Right ventricle myocardium superior (tissue), 1 donor: ENCODE data around the gene RHNO1. TPM values are rescaled to one million over a fixed set of nuclear protein-coding genes. Genes with fewer than 3 reads are reported as not detected.
"Not testable (repeated sequence)": the region's sequence is repeated elsewhere in the genome, so short reads cannot be mapped to it uniquely, and the experiment has no call there.

Experiments used
- ATAC-seq: fragments of 200-7000 bp; cut with Tn5 transposase; one replicate; pipeline ENCODE4 v1.9.1; 2020; ENCODE audit warnings: mild to moderate bottlenecking; ENCODE audit not compliant: poor library complexity
- DNase-seq: peaks from one replicate; pipeline ENCODE4 v3.0.0-alpha.2; 2020
- intact Hi-C: fragments of 100-400 bp; cut with DNase I; formaldehyde crosslinking; loops from one replicate; pipeline ENCODE4 v1.11.2; 2022
- total RNA-seq: library from RNA; stranded (reverse); fragmentation: NEBNext Ultra II Directional; extraction: Animal tissue kit (Norgen Biotek cat#: 25700); gene quantifications from one replicate; pipeline ENCODE4 v1.2.1, GENCODE V29; 2021
- donor health status: DM: no; HTN: yes; CAD: no; lungs with severe emphysema.

Gene RHNO1
- total RNA-seq, 1 donor from 2014 or later = 3.3 TPM

DNA sequence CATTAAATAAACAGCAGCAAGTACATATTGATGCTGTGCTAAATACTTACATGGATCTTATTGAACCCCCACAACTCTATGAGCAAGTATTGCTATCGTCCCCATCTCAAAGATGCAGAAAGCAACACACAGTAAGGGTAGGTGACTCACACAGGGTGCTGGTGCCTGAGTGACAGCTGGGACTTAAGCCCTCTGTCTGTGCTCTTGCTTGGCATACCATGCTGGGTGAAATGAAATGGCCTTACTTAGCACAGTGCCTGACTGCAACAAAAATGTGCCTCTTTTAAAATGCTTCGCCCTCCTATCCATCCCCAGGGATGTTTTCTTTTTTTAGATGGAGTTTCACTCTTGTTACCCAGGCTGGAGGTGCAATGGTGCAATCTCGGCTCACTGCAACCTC is 21.0 kb upstream of the RHNO1 start:
- ATAC-seq = no peak
- intact Hi-C loops = loop anchor here (5.0 kb wide), 1 partner anchor 81 kb away; no protein-coding TSS in a partner anchor

DNA sequence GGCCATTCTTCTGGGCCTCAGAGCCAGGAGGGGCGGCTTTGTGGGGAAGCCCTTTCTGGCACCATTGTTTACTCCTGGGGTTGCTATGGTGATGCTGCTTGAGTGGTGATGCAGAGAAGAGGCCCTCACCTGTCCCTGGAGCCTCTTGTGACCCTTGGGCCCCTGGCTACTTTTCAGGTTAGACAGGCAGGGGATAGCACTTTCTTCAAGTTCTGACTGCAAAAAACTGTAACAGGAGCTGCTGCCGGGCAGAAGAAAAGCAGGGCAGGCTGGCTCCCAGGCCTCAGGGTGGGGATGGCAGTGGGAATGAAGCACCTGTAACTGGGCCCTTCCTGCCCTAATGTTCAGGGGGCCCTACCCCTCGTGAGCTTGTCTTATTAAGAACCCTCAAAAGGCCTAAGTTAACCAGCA is 20.0 kb upstream of the RHNO1 start, which contains the start of gene TEX52:
Gene TEX52 (minus strand): TSS at position 19 of the 411 bp plus-strand sequence. CDS start 13 bp downstream, at position 6.
- DNase-seq = no peak
- ATAC-seq = no peak
- intact Hi-C loops = loop anchor here (5.0 kb wide), 1 partner anchor 80 kb away; no protein-coding TSS in a partner anchor

More for the DNA sequence above, 21.0 kb upstream of the RHNO1 start:
- no peak for DNase-seq

DNA sequence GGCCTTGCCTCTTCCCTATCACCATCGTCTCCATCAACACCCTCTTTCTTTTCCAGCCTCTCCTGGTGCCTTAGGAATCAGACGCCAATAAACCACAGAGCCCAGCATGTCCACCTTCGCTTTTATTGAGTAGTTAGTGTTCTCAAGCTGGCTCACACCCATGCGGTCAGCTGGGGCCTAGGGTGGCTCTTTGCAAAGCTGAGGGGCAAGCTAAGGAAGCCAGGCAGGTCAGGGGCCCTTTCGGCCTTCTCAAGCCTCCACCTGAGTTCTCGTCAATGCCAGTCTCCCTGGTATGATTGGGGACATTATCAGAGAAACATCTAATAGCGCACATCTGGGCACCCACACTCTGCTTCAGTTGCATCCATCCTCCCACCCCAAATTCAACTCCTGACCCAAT is 19.4 kb upstream of the RHNO1 start:
- intact Hi-C loops = loop anchor here (5.0 kb wide), 1 partner anchor 80 kb away; no protein-coding TSS in a partner anchor
- no peak for DNase-seq
- ATAC-seq = no peak

DNA sequence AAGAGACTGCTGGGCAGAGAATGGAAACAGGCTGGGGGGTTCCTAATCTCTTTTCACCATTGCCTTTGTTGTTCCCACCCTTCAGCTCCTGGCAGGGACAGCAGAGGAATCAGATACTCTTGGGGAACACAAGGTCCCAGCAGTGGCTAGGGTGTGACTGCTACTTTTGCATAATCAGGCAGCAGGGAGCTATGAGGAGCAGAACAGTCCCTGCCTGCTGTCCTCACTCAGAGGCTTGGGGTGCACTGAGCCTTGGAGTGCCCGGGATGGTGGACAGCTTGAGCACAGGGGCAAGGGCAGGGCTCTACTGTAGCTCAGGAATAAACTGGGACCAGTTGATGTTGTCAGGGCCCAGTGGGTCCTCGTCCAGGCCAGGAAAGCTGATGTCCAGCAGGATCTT is 18.7 kb upstream of the RHNO1 start:
- DNase-seq = no peak

DNA sequence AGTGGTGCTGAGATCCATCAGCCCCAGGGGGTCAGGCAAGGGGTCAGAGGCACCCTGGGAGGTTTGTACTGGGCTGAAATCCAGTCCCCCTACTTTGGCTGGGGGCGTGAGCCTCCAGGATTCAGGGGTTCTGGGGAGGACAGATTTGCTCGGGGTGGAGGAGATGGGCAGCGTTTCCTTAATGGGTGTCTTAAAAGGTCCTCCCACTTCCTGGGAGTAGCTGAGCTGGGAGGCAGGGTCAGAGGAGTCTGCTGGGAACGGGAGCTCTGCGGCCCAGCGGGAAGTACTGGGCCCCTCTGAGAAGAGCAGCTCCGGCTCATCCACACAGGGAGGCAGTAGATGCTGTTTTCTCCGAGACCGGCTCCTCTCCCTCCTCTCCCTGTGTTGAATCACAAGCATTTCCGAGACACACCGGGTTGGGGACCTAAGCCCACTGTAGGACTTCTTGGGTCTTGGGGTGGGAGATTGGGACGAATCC is 18.0 kb upstream of the RHNO1 start:
- ATAC-seq (no peak), DNase-seq (no peak)
- intact Hi-C loops = loop anchor here (5.0 kb wide), 1 partner anchor 78 kb away; no protein-coding TSS in a partner anchor

More for the DNA sequence above, 18.7 kb upstream of the RHNO1 start:
- intact Hi-C loops = loop anchor here (5.0 kb wide), 1 partner anchor 79 kb away; no protein-coding TSS in a partner anchor
- no peak for ATAC-seq

DNA sequence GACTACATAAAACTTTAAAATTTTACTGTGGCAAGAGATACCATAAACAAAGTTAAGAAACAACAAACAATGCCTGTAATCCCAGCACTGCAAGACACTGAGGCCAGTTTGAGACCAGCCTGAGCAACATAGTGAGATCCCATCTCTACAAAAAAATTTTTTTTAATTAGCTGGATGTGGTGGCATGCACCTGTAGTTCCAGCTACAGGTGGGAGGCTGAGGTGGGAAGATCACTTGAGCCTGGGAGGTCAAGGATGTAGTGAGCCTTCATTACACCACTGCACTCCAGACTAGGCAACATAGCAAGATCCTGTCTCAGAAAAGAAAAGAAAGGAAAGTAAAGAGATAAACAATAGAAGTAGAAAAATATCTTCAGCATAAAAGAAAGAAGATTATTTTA is 16.9 kb upstream of the RHNO1 start:
- intact Hi-C loops = no loop called here
- DNase-seq (no peak), ATAC-seq (no peak)

DNA sequence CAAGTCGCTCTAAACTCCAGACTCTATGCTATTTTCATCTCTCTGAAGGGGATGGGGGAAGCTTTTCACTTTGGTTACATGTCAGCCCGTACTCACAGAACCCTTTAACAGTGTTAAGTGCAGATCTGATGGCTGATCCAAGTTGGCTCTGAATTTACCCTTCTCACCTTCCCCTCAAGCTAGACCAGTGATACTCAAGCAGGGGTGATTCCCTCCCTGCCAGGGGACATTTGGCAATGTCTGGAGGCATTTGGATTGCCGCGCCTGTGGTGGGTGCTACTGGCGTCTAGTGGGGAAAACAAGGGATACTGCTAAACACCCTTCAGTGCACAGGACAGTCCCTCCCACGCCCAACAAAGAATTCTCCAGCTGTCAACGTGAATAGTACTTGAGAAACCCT is 14.1 kb upstream of the RHNO1 start:
- DNase-seq (no peak), ATAC-seq (no peak)
- intact Hi-C loops = no loop called here

DNA sequence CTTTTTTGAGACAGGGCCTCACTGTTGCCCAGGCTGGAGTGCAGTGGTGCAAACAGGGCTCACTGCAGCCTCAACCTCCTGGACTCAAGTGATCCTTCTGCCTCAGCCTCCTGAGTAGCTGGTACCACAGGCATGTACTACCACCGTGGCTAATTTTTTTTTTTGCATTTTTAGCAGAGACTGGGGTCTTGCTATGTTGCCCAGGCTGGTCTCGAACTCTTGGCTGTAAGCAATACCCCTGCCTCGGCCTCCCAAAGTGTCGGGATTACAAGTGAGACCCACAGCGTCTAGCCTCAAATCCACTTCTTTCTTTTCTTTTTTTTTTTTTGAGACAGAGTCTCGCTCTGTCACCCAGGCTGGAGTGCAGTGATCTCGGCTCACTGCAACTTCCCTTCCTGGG is 13.6 kb upstream of the RHNO1 start:
- DNase-seq, ATAC-seq, intact Hi-C loops: not testable (repeated sequence)

DNA sequence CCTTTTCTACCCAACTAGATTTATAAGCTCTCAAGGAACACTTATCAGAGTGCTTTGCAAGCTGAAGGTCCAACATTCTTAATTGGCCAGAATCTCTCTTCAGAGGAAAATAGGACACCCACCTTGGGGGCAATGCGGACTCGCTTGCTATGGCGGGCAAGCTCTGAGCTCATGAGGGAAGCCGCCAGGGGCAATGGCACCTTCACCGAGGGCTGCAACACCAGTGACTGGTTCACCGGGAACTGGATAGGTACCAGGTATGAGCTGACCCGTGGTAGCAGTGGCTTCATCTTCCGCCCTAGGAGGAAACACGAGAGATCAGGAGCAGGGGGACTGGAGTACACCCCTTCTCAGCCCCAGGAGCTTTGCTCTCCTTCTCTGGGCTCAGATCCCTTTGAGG is 12.8 kb upstream of the RHNO1 start:
- DNase-seq (no peak), ATAC-seq (no peak)
- intact Hi-C loops = no loop called here

DNA sequence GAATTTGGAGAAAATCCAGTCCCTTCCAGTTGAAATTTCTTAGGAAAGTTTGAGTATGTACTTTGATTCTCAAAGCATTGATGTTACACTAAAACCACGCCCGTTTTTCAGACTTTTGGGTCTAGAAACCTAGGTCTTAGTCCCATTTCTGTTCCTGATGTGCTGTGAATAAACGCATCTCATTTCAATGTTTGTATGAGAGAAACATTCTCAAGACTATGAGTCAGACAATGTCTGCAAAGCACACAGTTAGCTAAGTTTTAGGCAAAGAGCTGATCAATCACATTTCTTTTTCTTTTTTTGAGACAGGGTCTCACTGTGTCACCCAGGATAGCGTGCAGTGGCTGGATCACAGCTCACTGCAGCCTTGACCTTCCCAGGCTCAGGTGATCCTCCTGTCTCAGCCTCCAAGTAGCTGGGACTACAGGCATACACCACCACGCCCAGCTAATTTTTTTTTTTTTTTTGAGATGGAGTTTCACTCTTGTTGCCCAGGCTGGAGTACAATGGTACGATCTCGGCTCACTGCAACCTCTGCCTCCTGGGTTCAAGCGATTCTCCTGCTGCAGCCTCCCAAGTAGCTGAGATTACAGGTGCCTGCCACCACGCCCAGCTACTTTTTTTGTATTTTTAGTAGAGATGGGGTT is 7.9 kb upstream of the RHNO1 start:
- peak; percentile 8 for DNase-seq
- intact Hi-C loops, ATAC-seq: not testable (repeated sequence)

DNA sequence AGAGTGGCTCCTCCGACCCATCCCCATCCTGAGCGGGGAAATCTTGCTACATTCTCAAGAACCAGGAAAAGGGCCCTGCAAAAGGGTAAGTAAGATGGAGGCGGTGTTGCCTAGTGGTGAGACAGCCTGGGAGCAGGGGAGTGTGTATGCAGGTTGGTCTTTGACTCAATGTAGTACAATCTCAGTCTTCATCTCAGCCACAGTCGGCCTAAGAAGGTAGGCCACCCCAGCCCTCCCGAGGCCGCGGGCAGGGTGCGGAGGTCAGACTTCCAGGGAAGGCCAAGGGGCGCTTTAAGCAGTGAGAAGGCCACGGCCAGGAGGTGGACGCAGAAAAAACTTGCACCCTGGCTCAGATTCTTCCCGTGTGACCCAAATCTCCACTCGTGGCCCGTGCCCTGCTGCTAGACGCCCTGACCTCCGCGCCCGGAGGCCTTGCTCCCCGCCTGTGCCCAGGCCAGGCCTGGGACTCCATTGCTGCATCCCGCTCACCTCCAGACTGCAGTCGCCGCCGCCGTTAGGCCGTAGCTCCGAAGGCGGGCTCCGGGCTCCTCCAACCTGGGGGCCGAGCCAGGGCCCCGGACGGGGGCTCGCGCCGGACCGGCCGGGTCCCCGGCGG is 484 bp upstream of the RHNO1 start:
- intact Hi-C loops = no loop called here
- ATAC-seq (no peak), DNase-seq (peak; percentile 47)

DNA sequence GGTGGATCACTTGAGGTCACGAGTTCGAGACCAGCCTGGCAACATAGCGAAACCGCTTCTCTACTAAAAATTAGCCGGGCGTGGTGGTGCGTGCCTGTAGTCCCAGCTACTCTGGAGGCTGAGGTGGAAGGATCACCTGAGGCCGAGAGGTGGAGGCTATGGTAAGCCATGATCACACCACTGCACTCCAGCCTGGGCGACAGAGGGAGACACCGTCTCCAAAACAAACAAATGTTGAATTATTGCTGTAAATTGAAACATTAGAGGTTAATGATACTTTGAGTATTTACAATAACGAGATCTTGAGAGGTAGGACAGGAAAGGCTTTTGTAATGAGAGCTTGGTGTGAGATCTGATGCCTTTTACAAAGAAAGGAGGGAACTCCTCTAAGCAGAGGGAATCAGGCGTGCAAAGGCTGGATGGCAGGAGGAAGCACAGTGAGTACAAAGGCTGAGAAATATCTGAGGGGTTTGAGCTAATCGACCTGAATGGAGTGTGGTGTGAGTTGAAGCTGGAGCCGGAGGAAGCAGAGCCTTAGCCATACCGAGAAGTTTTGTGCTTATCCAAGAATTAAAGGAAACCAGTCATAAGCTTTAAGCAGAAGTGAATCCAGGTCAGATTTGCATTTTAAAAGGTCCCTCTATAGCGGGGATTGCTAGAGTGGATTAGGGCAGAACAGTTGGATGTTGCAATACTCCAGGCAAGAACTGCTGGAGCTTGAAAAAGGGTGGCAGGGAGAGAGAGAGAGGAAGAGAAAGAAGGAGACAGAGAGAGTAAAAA is 1.1 kb downstream of the RHNO1 start:
- intact Hi-C loops = no loop called here
- peak; percentile 15 for ATAC-seq

DNA sequence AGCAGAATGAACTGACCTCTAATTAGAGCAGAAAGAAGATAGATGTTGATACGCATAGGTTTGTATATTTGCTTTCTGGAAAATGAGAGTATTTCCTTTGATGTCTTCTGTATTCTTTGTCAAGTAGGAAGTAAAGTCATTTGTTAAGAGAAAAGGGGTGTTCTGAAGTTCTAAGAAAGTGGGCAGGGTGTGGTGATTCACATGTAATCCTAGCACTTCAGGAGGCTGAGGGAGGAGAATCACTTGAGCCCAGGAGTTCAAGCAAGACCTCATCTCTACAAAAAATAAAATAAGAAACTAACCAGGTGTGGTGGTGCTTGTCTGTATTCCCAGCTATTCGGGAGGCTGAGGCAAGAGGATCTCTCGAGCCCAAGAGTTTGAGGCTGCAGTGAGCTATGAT is 2.8 kb downstream of the RHNO1 start:
- intact Hi-C loops = loop anchor here (10.0 kb wide), 1 partner anchor 65 kb away; no protein-coding TSS in a partner anchor
- ATAC-seq (no peak), DNase-seq (no peak)

More for the DNA sequence above, 1.1 kb downstream of the RHNO1 start:
- DNase-seq = no peak

DNA sequence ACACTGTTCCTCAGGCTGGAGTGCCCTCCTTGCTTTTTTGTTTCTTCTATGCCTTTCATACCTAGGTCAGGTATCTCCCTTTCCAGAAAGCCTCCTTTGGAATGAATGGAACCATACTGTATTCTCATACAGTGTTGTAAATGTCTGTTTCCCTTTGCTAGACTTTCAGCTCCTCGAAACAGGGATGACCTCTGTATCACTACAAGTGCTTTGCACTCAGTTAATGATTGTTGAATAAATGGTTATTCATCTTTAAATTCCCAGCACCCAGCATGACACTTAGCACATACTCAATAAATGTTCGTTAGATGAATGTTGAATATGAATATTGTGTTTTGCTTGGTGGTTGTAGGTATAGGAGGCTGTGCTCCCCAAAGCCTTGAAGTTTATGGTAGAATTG is 7.8 kb downstream of the RHNO1 start:
- no peak for DNase-seq
- intact Hi-C loops = loop anchor here (2.0 to 10.0 kb wide), 2 partner anchors 60 to 148 kb away; no protein-coding TSS in a partner anchor
- ATAC-seq = no peak

DNA sequence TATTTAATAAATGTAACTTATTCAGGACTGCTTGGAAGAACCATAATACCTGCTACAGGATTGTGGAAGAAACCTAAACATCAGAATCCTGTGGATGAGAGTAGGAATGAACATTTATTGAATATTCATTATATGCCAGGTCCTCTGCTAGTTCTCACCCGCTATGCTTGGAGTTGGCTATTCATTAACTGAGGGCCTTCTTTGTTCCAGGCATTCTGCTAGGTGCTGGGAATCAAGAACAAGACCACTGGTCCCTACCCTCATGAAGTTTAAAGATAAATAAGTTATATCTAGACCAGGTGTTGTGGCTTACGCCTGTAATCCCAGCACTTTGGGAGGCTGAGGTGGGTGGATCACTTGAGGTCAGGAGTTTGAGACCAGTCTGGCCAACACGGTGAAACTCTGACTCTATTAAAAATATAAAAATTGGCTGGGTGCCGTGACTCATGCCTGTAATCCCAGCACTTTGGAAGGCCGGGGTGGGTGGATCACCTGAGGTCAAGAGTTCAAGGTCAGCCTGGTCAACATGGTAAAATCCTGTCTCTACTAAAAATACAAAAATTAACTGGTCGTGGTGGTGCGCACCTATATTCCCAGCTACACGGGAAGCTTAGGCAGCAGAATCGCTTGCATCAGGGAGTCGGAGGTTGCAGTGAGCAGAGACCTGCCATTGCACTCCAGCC is 9.9 kb downstream of the RHNO1 start:
- ATAC-seq = no peak
- intact Hi-C loops = loop anchor here (10.0 kb wide), 1 partner anchor 58 kb away; no protein-coding TSS in a partner anchor
- no peak for DNase-seq

DNA sequence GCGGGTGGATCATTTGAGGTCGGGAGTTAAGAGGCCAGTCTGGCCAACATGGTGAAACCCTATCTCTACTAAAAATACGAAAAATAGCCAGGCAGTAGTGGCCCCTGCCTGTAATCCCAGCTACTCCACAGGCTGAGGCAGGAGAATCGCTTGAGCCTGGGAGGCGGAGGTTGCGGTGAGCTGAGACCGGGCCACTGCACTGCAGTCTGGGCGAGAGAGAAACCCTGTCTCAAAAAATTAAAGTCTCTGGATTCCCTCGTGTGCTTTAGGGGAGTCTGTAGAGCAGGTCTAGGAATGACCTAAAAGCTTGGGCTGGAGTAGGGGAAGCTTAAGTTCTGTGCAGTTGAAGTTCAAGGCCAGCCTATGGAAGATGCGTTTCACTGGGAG is 13.0 kb downstream of the RHNO1 start:
- DNase-seq (no peak), ATAC-seq (no peak)
- intact Hi-C loops = no loop called here

DNA sequence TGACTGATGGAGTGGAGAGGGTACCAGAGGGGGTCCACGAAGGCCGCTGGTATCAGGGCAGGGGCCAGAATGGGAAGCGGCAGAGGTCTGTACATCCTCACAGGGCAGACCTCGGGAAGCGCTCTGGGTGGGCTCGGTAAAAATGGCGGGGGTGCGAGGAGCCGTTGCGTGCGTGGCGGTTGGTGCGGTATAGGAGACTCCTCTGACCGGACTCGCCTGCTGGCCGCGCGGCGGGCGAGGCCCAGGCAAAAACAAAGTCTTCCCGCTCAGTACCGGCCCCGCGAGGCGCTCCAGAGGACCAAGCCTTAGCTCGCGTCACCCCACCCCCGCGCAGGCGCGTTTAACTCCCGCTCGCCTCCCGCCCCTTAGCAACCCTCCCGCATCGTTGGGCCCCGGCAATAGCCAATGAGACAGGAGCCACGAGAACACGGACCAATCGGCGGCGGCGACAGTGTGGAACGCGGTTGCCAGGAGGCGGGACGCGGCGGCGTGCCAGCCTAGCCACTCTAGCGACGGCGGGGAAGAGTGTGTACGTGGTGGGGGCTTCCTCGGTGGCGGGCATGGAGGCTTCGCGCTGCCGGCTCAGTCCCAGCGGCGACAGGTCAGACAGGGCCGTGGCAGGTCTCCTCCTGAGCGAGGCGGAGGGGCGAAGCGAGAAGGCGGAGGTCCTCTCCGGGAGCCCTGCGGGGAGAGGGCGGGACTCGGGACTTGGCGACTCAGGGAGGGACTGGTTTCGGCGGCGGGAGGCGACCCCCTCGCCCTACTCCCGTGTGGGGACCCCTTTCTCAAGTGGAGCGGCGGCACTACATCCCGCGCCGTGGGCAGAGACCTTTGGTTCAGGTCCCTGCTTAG is 13.6 kb downstream of the RHNO1 start, which contains the start of gene TULP3:
Gene TULP3 (plus strand): TSS at position 504 of the 852 bp plus-strand sequence. CDS start 57 bp downstream, at position 561.
- intact Hi-C loops = no loop called here
- DNase-seq (peak; percentile 99), ATAC-seq (peak; percentile 99)
